Smooth muscle cell (in vitro differentiated cells): ENCODE data around the gene RHOB. TPM values are rescaled to one million over a fixed set of nuclear protein-coding genes. Genes with fewer than 3 reads are reported as not detected.

Source experiments
- DNase-seq: peaks from one replicate; lab custom pipeline; 2025; ENCODE audit not compliant: unreplicated experiment; lab: John Stamatoyannopoulos, UW
- H2AFZ ChIP-seq: fragments of 200-600 bp; sonication (generic); 2 replicates; pipeline ENCODE4 v1.6.0; 2016; ENCODE audit warnings: antibody characterized with exemption, low read depth, mild to moderate bottlenecking
- H3F3A ChIP-seq: fragments of 200-600 bp; sonication (generic); 2 replicates; pipeline ENCODE4 v1.6.0; 2017; ENCODE audit warnings: antibody characterized with exemption, low read depth
- H3K27ac ChIP-seq: fragments of 200-600 bp; sonication (generic); 2 replicates; pipeline ENCODE4 v1.5.1; 2016; ENCODE audit warnings: low read depth, mild to moderate bottlenecking
- H3K27me3 ChIP-seq: fragments of 200-600 bp; sonication (generic); 2 replicates; pipeline ENCODE4 v1.6.1; 2016; ENCODE audit warnings: low read depth, mild to moderate bottlenecking
- H3K36me3 ChIP-seq: fragments of 200-600 bp; sonication (generic); 2 replicates; pipeline ENCODE4 v1.5.1; 2016; ENCODE audit warnings: low read depth
- H3K4me1 ChIP-seq: fragments of 200-600 bp; sonication (generic); 2 replicates; pipeline ENCODE4 v1.5.1; 2016; ENCODE audit warnings: low read depth
- H3K4me2 ChIP-seq: fragments of 200-600 bp; sonication (generic); 2 replicates; pipeline ENCODE4 v1.6.0; 2016; ENCODE audit warnings: mild to moderate bottlenecking
- H3K4me3 ChIP-seq: fragments of 200-600 bp; sonication (generic); 2 replicates; pipeline ENCODE4 v1.5.1; 2016; ENCODE audit warnings: mild to moderate bottlenecking
- H3K79me2 ChIP-seq: fragments of 200-600 bp; sonication (generic); 2 replicates; pipeline ENCODE4 v1.6.0; 2016; ENCODE audit warnings: low read depth, mild to moderate bottlenecking
- H3K9ac ChIP-seq: fragments of 200-600 bp; sonication (generic); 2 replicates; pipeline ENCODE4 v1.6.0; 2016; ENCODE audit warnings: low read depth
- H3K9me3 ChIP-seq: fragments of 200-600 bp; sonication (generic); replicated peaks from 2 replicates; pipeline ENCODE4 v1.5.1; 2016; ENCODE audit warnings: low read depth
- H4K20me1 ChIP-seq: fragments of 200-600 bp; sonication (generic); 2 replicates; pipeline ENCODE4 v1.6.0; 2016; ENCODE audit warnings: low read depth
- CTCF ChIP-seq: fragments of 200-600 bp; sonication (generic); IDR thresholded peaks from 2 replicates; pipeline ENCODE4 v1.5.1; 2017; ENCODE audit warnings: borderline replicate concordance, mild to moderate bottlenecking, antibody characterized with exemption; ENCODE audit not compliant: insufficient read depth, poor library complexity, severe bottlenecking
- WGBS: methylation state at CpG from one replicate; pipeline ENCODE4 v1.1.7; 2016; ENCODE audit warnings: low lambda C conversion rate; 5-methylcytosine and 5-hydroxymethylcytosine counted together
- polyA plus RNA-seq: library from polyadenylated mRNA; unstranded; fragments of >200 nt; fragmentation: Nextera tagmentation; extraction: Ambion mirVana; gene quantifications from 2 replicates; pipeline ENCODE4 v1.2.1, GENCODE V29; 2016
- total RNA-seq: library from RNA; depleted of rRNA; stranded (reverse); fragments of >200 nt; gene quantifications from 2 replicates; pipeline ENCODE4 v1.2.3, GENCODE V29; 2014

RHOB gene
- total and polyA plus RNA-seq, 2 experiments from 2014 or later, result 75.9 to 218 TPM

DNA sequence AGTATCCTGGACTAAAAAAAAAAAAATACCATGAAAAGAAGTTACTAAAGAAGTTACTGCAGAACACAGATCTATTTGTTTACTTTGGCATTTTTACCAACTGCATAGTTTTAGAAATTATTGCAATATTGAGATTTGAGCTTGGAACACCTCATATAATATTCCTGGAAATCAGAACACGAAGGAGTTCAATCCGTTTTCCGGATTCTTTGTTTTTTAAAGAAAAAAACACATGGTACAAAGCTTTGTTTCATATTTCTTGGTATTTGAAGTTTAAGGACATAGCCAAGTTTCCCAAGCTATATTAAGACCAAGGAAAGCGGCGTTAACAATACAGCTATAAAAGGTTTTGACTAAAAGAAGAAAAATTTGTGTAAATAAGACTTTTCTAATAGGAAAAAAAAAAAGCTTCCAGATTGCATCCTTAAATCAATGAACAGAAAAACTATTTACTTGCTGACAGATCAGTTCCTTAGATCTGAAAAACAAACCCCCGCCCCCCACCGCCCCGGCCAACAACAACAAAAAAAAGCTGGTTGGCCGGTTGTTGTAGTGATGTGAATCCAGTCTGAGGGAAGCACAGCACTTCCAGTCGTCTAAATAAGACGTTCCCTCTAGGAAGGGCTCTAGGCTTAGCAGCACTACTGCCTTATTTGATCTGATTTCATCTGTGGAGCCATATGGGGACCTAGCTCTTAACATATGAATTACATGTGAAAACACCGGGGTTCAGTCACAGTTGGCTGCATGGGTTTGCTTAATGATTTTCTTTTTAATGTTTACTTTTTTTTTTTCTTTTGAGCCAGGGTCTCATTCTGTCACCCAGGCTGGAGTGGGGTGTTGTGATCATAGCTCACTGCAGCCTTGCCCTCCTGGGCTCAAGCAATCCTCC is 2.5 kb upstream of the RHOB start:
- H3K4me3 ChIP-seq, result no peak overlapping the region
- no peak overlapping the region for H2AFZ ChIP-seq
- H3K27ac ChIP-seq, result peak overlapping the region; percentile 45
- H3F3A ChIP-seq, result peaks cover 35% of the 10 kb centered on the region
- peak overlapping the region; percentile 7 for H3K9ac ChIP-seq
- no peak for TF ChIP-seq CTCF
- DNase-seq, result no peak
- H3K79me2 ChIP-seq, result peaks cover 28% of the 10 kb centered on the region
- no peaks in the 10 kb centered on the region for H3K27me3 ChIP-seq
- H3K36me3 ChIP-seq, result no peaks in the 10 kb centered on the region
- H4K20me1 ChIP-seq, result peaks cover 24% of the 10 kb centered on the region
- H3K9me3 ChIP-seq, result no peaks in the 10 kb centered on the region
- peaks cover 25% of the 10 kb centered on the region for H3K4me1 ChIP-seq
- peak overlapping the region; percentile 60 for H3K4me2 ChIP-seq
- 37% methylated on average over 12 of the region's 12 CpGs for WGBS

GRCh38 chr2:20444993-20445910 is 1.6 kb upstream of the RHOB start:
- no peaks in the 10 kb centered on the region for H3K36me3 ChIP-seq
- no peak overlapping the region for H3K4me3 ChIP-seq
- H3K4me1 ChIP-seq, result peaks cover 34% of the 10 kb centered on the region
- WGBS, result 59% methylated on average over 24 of the region's 24 CpGs
- H3K79me2 ChIP-seq, result peaks cover 28% of the 10 kb centered on the region
- H3K27ac ChIP-seq, result no peak overlapping the region
- H4K20me1 ChIP-seq, result peaks cover 33% of the 10 kb centered on the region
- no peak for TF ChIP-seq CTCF
- H3K9ac ChIP-seq, result no peak overlapping the region
- H3K9me3 ChIP-seq, result no peaks in the 10 kb centered on the region
- H3K27me3 ChIP-seq, result no peaks in the 10 kb centered on the region
- no peak for DNase-seq
- no peak overlapping the region for H2AFZ ChIP-seq
- no peak overlapping the region for H3K4me2 ChIP-seq
- peaks cover 44% of the 10 kb centered on the region for H3F3A ChIP-seq

DNA sequence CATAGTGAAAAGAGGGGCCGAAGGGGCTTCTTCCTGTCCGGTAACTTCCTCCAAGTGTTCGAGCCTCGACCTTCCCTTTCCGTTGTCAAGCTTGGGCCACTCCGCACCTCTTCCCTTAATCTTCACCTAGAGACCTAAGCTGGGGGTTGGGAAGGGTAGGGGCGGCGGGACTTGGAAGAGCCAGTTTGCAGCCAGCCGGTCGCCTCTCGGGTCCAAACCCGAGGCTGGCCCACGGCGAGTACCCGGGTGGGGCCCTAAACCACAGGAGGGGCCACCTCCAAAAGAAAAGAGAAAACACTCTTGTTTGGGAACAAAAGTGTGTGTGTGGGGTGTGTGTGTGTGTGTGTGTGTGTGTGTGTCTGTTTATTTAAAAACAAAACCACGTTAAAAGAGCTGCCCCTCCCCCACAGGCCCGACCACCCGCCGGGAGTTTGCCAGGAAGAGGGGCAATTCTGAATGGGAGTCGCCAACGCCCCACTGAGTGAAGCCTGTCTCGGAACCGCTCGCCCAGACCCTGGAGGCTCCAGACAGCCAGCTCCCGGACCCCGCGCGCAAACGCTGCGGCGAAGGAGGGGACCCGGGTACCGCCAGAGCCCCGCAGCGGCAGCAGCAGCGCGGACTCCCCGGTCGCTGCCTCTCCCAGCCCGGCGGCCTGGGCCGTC is 488 bp upstream of the RHOB start:
- peaks cover 49% of the 10 kb centered on the region for H3F3A ChIP-seq
- no peaks in the 10 kb centered on the region for H3K27me3 ChIP-seq
- H3K9me3 ChIP-seq, result no peaks in the 10 kb centered on the region
- no peak for TF ChIP-seq CTCF
- 12% methylated on average over 37 of the region's 42 CpGs for WGBS
- H3K27ac ChIP-seq, result peak overlapping the region; percentile 44
- H3K4me1 ChIP-seq, result peaks cover 46% of the 10 kb centered on the region
- no peaks in the 10 kb centered on the region for H3K36me3 ChIP-seq
- H2AFZ ChIP-seq, result no peak overlapping the region
- peaks cover 28% of the 10 kb centered on the region for H3K79me2 ChIP-seq
- peak overlapping the region; percentile 76 for H3K9ac ChIP-seq
- H3K4me2 ChIP-seq, result peak overlapping the region; percentile 93
- H4K20me1 ChIP-seq, result peaks cover 41% of the 10 kb centered on the region
- peak overlapping the region; percentile 92 for H3K4me3 ChIP-seq
- no peak for DNase-seq
